HG02798 (cell line): ENCODE data around the gene TMEM245.
A peak's percentile ranks its signal among the peaks of the same experiment; 100 is the strongest.
"Not testable (repeated sequence)": the region's sequence is repeated elsewhere in the genome, so short reads cannot be mapped to it uniquely, and the experiment has no call there.

Source experiments
- ATAC-seq: cut with Tn5 transposase; IDR thresholded peaks from one replicate; pipeline ENCODE4 v1.9.1; 2021; ENCODE audit warnings: mild to moderate bottlenecking; ENCODE audit not compliant: unreplicated experiment, poor library complexity

Gene TMEM245

DNA sequence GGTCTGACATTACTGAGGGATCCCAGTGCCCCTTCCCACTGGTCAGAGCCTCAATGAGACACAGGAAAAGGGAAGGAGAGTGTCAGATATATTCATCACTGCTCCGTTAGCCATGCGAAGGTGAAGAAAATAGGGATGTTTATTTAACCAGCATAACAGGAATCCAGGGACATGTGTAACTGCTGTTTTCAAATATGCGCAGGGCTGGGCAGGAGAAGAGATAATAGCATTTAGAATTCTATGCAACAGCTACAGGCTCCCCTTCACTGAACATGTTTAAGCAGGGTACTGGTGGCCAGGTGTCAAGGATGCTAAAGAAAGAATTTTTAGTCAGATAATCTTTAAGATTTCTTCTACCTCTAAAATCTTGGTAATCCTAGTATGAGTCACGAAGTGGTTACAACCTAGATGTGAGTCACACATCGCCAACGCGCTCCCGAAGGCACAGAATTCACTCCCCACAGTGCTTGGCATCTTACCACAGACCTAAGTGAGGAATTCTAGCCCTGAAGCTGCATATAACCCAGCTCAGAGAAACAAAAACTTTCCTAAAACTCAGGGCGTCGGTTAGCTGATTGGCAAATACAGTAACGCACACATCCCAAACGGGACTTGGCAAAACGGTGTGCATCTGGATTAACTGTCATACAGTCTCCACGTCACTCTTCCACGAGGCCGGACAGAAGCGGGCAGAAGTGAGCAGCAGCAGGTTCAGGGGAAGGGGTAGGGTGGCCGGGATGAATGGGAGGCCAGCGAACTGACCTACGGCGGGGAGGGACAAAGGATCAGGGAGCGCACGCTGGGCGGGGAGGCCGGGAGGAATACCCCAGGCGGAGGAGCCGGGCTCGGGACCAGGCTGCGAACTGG is 107.5 kb downstream of the TMEM245 start:
- ATAC-seq: peak; percentile 32

DNA sequence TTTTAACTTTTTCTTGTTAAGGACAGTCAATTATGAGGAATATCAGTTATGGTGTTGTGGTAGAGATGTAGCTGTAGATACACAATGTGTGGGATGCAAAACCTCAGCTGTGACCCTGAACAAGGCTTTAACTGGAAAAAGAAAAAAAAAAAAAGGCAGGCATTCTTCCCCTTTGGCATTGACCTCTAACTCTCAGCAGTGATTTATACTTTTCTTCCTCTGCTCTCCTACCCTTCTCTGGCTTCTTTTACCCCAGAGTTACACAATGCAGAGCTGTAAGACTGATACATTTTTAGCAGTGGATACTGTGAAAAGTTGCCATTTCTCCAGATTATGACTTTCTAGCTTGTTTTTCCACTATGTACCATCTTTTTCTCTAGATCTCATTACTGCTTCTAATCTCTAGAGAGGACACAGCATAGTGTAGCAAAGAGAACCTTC is 108.5 kb downstream of the TMEM245 start:
- no peak for ATAC-seq

DNA sequence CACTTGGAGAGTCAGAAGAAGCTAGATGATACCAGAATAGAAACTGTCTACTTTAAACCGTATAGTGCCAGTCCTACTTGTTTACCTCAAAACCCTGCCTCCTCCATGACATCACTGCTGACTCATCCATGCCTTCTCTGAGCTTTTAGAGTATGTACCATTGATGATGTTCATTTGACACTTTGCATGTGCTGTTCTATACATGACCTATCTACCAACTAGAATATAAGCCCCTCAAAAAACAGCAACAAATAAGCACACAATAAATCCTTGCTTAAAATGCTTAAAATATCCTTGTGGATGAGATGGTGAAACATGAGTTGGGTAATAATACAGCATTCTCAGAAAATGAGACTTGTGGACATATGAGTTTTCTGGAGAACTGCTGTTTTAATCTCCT is 109.0 kb downstream of the TMEM245 start:
- ATAC-seq: peak; percentile 31

DNA sequence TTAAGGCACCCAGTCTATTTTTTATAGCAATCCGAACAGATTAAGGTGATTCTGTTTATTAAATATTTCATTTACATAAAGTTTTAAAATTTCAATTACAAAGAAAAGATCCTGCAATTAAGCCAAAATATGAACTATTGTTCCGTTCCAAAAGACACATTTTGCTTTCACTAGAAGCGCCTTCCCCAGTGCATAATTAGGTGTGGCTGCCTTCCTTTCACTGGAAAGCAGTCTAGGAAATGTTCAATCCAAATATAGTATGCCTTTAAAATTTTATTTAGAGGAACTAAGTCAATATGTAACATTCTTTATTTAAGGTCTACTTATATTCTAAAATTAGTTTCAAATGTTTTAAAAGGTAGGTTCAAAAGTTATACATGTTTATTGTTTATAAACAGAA is 114.1 kb downstream of the TMEM245 start:
- no peak for ATAC-seq

DNA sequence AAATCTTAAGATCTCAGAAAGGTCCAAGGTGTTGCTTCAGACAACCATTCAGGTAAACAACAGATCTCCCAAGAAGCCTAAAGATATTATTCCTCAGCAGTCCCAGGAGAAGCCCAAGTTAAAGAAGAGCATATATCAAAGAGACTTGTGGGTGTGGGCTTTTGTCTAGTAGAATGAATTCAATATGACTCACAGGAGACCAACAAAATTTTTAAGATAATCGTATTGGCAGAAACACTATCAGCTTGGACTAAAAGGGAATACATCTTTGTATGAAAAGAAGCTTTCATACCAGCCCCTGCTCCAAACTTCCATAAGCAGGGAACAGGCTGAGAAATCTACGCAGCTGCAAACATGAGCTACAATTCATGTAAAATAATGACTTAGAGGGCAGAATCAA is 116.6 kb downstream of the TMEM245 start:
- no peak for ATAC-seq

DNA sequence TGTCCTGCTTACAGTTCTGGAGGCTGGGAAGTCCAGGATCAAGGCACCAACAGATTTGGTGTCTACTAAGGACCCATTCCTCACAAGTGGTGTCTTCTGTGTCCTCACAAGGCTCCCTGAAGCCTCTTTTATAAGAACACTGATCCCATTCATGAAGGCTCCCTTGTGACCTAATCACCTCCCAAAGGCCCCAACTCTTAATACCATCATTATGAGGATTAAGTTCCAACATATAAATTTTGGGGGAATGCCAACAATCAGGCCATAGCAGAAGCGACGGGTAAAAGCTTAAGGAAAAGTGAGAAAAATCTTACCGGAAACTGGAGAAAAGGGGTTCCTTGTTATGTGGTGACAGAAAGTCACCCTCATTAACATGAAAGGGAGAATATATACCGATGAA is 117.6 kb downstream of the TMEM245 start:
- ATAC-seq: no peak

DNA sequence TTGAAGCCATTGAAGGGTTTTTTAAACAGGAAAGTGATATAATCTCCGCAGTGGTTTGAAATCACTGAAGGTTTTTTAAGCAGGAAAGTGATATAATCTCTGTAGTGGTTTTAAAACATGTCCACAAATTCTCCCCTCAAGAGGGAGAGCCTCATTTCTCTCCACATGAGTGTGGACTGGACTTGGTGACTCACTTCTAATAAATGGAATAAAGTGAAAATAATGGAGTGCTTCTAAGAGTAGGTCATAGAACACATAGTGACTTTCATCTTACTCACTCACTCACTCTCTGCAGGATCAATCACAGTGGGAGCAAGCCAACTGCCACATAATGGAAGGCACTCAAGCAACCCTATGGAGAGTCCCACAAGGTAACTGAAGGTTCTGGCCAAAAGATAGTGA is 118.5 kb downstream of the TMEM245 start:
- ATAC-seq: no peak

DNA sequence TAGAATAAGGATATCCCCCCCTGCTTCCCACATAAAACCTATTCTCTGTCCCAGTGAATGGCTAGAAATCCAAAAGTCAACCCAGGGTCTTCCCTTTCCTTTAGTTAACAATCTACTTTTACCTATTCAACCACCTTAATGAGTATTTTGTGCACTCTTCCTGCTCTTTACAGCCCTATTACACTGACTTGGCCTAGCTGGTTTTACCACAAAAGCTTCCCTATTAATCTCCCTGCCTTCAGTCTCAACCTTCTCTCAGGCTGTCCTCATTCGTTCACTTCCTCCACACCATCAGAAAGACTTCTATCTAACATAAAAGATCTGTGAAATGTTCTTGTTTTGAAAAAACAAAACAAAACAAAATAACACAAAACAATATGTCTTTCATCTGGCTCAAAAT is 122.6 kb downstream of the TMEM245 start:
- no peak for ATAC-seq

DNA sequence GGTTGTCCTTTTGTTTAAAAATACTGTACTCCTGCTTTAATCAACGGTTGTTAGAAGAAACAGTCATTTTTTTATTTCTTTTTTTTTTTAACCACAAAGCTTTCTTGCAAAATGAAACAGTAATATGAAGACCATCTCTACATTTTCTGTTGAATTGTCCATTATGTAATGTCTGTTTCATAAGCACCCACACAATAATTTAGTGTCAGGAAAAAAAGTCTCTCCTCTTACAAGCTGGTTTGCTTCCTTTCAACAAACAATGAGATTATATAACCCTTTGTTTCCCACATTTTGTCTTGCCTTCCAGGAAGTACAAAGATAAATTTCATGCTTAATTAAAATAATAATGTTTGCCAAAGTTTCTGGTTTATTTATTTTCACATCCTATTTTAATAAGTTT is 123.1 kb downstream of the TMEM245 start:
- ATAC-seq: no peak

DNA sequence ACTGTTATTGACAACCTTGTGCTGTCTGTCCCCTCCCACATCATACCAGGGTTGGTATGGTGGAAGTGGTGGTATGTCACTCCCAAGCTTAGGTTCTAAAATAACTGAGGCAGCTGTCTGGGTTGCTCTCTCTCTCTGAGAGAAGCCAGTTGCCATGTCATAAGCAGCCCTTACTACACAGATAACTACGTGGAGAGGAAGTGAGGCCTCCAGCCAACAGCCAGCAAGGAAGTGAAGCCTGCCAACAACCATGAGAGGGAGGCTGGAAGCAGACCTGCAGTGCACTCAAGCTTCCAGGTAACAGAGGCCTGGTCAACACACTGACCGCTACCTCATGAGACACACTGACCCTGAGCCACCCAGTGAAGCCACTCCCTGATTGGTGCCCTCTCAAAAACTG is 125.1 kb downstream of the TMEM245 start:
- peak; percentile 62 for ATAC-seq

DNA sequence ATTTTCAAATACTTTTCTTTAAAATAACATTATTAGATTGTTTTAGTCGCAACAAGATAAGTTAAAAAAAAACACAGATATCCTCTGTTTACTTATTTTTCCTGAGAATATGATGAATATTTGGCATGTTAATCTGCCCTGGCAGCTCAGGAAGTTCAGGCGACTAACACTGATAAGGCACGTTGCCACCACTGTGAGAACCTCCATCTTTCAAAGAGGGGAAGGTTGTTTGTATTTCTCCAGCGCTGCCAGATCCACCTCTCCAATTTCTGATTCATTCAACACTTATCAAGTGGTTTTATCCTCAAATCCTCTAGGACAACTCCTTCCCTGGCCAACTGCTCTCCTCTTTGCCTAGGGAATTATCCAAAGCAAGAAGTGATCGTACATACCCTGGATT is 128.3 kb downstream of the TMEM245 start:
- no peak for ATAC-seq

DNA sequence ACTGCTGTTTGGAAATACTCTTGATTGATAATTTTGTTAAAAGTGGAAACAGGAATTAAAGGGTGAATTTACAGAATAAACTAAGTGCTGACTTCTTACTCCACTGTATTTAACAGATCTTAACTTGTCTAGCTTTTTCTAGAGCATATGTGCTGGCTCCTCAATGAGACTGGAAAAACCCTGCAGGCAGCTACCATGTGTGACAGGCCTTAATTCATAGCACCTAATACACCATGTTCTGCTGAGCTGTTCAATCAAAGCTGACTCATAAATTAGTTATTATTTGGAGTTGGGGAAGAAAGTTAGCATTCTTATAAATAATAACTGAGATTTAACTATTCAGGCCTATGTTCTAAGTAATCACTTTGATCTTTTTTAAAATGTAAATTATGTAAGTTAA is 135.9 kb downstream of the TMEM245 start:
- no peak for ATAC-seq

DNA sequence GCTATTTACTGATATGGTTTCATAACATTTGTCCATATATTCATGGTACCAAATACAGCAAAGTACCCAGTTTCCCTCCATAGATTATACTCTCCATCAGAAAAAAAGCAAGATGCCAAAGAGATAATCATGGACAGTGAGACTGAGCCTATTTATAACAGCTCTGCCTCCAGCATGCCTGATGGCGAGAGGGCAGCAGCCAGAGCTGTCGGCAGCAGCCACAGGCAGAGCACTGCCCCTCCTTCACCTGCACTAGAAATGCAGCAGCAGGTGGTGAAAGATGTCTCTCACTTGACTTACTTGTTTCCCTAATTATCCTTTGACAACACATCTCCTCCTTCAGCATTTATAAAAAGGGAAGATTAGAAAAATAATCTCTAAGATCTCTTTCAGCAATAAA is 138.9 kb downstream of the TMEM245 start:
- no peak for ATAC-seq

DNA sequence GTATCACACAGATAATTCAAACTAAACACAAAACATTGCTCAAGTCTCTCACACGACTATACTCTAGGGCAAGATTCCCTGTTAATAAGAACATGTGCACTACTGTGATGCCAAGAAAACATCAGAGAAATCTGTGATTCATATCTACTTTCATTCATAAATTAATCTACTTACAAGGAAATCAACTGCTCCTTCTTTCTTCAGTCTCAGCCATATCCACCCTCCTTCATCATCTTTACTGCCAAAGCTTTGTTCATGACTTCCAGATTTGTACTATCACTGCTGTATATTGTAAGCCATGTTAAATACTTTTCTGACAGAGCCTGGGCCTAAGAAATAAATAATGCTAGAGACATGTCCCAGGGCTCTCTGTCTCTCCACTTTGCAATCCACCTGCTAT is 141.5 kb downstream of the TMEM245 start:
- no peak for ATAC-seq

DNA sequence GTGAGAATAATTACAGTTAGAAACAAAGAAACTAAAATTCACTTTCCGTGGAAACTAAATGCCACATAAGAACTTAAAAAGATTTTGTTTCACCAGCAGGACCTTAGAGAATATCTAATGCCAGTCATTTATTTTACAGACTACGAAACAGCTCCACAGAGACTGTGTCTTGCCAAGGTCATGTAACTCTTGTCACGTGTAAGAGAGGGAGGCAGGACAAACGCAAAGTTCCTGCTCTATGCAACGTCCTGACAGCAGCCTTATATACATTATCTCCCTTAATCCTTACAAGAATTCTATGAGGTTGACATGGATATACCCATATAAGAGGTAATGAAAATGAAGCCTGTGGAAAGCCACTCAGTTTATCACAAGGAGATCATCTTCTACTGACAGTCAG is 145.9 kb downstream of the TMEM245 start:
- no peak for ATAC-seq

DNA sequence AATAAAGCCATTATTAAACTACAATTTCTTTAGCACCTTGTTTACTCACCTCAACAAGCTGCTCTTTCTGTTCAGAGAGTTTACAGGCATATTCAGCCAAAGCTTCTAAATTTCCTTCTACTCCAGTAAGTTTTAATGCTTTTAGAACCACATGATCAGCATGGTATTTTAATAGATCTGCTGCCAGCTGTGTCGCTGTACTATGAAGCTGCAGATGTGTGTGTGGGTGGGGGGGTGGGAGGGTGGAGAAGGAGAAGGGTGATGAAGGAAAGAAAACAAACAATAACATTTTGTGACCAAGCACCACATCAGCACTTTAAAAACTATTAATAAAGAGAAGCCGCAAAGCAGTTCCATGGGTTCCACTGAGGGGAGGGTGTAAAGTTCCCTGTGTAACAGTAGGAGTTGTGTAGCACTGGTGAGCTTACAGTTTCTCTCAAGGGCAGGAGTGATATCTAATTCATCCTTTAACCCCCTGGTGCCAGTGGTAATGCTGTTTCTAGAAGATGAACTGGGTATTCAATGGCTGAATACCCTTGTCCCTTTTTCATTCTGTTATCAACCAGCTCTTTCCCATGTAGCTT is 147.0 kb downstream of the TMEM245 start:
- ATAC-seq: no peak

DNA sequence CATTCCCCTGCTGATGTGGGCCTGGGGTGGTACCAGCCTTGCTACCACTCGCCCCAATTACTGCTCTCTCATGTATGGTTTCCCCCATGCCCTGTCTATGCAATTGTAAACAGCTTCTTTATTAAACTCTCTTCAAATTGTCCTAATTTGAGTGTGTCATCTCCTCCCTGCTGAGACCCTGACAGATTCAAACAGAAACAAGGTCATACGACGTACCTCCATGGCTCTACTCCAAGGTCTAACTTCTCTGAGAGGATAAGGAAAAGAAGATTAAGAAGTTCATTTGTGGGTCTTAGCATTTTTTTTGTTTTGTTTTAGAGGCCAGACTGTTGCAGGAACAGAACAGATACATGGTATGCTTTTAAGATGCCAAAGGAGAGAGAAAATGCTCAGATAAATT is 147.6 kb downstream of the TMEM245 start:
- no peak for ATAC-seq

DNA sequence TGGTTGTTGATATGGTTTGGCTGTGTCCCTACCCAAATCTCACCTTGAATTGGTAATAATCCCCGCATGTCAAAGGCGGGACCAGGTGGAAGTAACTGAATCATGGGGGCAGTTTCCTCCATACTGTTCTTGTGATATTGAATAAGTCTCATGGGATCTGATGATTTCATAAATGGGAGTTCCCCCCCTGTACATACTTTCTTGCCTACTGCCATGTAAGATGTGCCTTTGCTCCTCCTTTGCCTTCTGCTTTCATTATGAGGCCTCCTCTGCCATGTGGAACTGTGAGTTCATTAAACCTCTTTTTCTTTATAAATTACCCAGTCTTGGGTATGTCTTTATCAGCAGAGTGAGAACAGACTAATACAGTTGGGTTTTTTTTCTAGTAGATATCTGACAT is 148.4 kb downstream of the TMEM245 start:
- not testable (repeated sequence) for ATAC-seq

DNA sequence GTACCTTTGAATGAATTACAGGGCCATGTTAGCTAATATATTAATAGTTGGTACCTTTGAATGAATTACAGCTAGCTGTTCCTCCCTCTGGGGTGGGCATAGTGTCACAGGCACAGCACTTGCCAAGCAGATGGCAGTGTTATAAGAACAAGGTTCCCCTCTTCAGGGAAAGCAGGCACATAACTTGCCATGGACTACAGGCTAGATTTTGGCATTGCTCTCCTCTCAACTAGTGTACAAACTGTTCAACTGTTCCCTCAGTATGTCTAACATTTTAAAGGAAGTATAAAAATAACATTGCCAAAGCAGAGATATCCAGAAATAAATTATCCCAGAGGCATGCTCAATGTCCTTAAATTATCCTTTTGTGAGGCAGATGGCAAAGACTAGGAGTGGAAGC is 151.8 kb downstream of the TMEM245 start:
- ATAC-seq: no peak
